GM12875 (cell line): ENCODE data around the gene NRGN.

Experiments used
- H3K4me3 ChIP-seq: one replicate; pipeline ENCODE4 v1.5.1; 2011; ENCODE audit warnings: low read depth, low read length, control low read depth
- CTCF ChIP-seq: IDR thresholded peaks from 2 replicates; pipeline ENCODE4 v1.5.1; 2011; ENCODE audit warnings: low read depth, mild to moderate bottlenecking, control low read depth, inconsistent platforms, low read length, moderate library complexity, borderline replicate concordance; ENCODE audit not compliant: insufficient read depth

NRGN gene

GRCh38 chr11:124791626-124792341 is 52.0 kb downstream of the NRGN start:
- H3K4me3 ChIP-seq: no peak overlapping the region
- no peak for TF ChIP-seq CTCF

GRCh38 chr11:124793466-124794278 is 53.9 kb downstream of the NRGN start:
- peak; percentile 57; the same call in 1 of the 2 replicates for TF ChIP-seq CTCF
- no peak overlapping the region for H3K4me3 ChIP-seq

GRCh38 chr11:124796312-124796711 is 56.6 kb downstream of the NRGN start:
- TF ChIP-seq CTCF: no peak
- H3K4me3 ChIP-seq: no peak overlapping the region
